Measurements from ENCODE around the gene VAMP2. TPM values are rescaled to one million over a fixed set of nuclear protein-coding genes. Genes with fewer than 3 reads are reported as not detected.

The VAMP2 gene
- total and polyA plus RNA-seq, 9 of the 15 experiments (the other 6 are each of a cell fraction or from before 2014, with no cell fraction given) = 2.3 to 31.8 (median 6.0) TPM

DNA sequence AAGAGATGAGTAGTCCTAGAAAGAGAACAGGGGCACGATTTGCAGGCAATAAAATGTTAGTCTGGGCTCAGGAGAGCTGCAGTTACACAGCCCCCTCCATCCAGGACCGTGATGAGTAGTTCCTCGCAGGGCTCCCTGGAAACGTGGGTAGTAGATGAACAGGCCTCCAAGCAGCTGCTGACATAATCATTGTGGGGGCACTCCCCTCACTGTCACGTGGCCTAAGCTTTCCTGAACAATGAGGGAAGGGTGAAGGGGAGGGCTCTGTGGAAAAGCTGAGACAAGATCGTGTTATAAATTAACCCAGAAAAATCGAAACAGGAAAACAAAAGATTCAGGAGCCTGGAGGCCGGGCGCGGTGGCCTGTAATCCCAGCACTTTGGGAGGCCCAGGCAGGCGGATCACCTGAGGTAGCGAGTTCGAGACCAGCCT, 9.2 kb downstream of the VAMP2 start (continued):
- TF ChIP-seq, protein P1, sequence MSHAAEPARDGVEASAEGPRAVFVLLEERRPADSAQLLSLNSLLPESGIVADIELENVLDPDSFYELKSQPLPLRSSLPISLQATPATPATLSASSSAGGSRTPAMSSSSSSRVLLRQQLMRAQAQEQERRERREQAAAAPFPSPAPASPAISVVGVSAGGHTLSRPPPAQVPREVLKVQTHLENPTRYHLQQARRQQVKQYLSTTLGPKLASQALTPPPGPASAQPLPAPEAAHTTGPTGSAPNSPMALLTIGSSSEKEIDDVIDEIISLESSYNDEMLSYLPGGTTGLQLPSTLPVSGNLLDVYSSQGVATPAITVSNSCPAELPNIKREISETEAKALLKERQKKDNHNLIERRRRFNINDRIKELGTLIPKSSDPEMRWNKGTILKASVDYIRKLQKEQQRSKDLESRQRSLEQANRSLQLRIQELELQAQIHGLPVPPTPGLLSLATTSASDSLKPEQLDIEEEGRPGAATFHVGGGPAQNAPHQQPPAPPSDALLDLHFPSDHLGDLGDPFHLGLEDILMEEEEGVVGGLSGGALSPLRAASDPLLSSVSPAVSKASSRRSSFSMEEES (CRISPR knock-in tag; IDR thresholded peaks at IDR 0.05) = peak; percentile 53; the same call in 1 of the 2 replicates
- TF ChIP-seq U2AF1 (optimal IDR thresholded peaks at IDR 0.05; ENCODE audit: low read depth, low read length) (no peak), SOX6 (IDR thresholded peaks at IDR 0.05) (peak; percentile 22; the same call in 1 of the 2 replicates), KDM5B (IDR thresholded peaks at IDR 0.05; ENCODE audit: insufficient replicate concordance, low read depth, low read length) (peak; percentile 31), ZSCAN29 (IDR thresholded peaks at IDR 0.05) (no peak), ZBTB49 (CRISPR knock-in tag; IDR thresholded peaks at IDR 0.05; ENCODE audit: borderline replicate concordance) (no peak), CBFA2T2 (conservative IDR thresholded peaks at IDR 0.05) (peak; percentile 41; the same call in 1 of the 2 replicates), KLF1 (tag; IDR thresholded peaks at IDR 0.05) (no peak), ZNF655 (CRISPR knock-in tag; IDR thresholded peaks at IDR 0.05) (no peak), FOSL1 (tag; conservative IDR thresholded peaks at IDR 0.05) (no peak), MEIS2 (IDR thresholded peaks at IDR 0.05; ENCODE audit: partially characterized antibody) (peak; percentile 22), MNT (conservative IDR thresholded peaks at IDR 0.05) (peak; percentile 38 to 54), ZNF24 (IDR thresholded peaks at IDR 0.05) (no peak)
- TF ChIP-seq, protein P2, sequence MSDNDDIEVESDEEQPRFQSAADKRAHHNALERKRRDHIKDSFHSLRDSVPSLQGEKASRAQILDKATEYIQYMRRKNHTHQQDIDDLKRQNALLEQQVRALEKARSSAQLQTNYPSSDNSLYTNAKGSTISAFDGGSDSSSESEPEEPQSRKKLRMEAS (CRISPR knock-in tag; IDR thresholded peaks at IDR 0.05) = 0 out of 2 replicates have a peak, but pooled peaks have one; percentile 25
- TF ChIP-seq, protein P3, sequence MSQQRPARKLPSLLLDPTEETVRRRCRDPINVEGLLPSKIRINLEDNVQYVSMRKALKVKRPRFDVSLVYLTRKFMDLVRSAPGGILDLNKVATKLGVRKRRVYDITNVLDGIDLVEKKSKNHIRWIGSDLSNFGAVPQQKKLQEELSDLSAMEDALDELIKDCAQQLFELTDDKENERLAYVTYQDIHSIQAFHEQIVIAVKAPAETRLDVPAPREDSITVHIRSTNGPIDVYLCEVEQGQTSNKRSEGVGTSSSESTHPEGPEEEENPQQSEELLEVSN (IDR thresholded peaks at IDR 0.05; ENCODE audit: borderline replicate concordance in 1 of 2, extremely low read depth in 1 of 2, insufficient read depth in 1 of 2, insufficient read length in 1 of 2, low read depth in 1 of 2, low read length in 1 of 2, poor library complexity in 1 of 2, severe bottlenecking in 1 of 2) = peak; percentile 21 to 22
- TF ChIP-seq, protein P4, sequence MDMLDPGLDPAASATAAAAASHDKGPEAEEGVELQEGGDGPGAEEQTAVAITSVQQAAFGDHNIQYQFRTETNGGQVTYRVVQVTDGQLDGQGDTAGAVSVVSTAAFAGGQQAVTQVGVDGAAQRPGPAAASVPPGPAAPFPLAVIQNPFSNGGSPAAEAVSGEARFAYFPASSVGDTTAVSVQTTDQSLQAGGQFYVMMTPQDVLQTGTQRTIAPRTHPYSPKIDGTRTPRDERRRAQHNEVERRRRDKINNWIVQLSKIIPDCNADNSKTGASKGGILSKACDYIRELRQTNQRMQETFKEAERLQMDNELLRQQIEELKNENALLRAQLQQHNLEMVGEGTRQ (CRISPR knock-in tag; IDR thresholded peaks at IDR 0.05) = peak; percentile 87
